Stimulated activated CD8-positive, alpha-beta memory T cell treated with anti-CD3 and anti-CD28 coated beads, Interleukin-4, amount 100 ng/mL, for 1 hour (primary cell): ENCODE measurements around the gene RRN3.
"Not testable (repeated sequence)": the region's sequence is repeated elsewhere in the genome, so short reads cannot be mapped to it uniquely, and the experiment has no call there.

Experiments used
- DNase-seq, 2 donors: peaks; one replicate each; pipeline ENCODE4 v3.0.0-alpha.2; 2020; ENCODE audit warnings: low read depth in 2 of 2, low spot score in 1 of 2

Gene RRN3

GRCh38 chr16:15052747-15053476 is 41.2 kb downstream of the RRN3 start:
- DNase-seq, result no peak

GRCh38 chr16:15051387-15051951 is 42.6 kb downstream of the RRN3 start:
- DNase-seq, result no peak

DNA sequence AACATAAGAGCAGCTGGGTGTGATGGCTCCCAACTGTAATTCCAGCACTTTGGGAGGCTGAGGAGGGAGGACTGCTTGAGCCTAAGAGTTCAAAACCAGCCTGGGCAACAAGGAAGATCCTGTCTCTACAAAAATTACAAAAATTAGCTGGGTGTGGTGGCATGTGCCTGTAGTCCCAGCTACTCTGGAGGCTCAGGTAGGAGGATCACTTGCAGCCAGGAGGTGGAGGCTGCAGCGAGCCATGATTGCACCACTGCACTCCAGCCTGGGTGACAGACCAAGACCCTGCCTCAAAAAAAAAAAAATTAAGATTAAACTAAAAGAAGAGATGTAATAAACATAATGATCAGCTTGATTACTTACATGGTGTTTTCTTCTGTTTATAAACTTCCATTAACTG is 43.6 kb downstream of the RRN3 start:
- DNase-seq, result not testable (repeated sequence)

- no peak for DNase-seq
Measured at GRCh38 chr16:15049581-15050180, 44.4 kb downstream of the RRN3 start.

DNA sequence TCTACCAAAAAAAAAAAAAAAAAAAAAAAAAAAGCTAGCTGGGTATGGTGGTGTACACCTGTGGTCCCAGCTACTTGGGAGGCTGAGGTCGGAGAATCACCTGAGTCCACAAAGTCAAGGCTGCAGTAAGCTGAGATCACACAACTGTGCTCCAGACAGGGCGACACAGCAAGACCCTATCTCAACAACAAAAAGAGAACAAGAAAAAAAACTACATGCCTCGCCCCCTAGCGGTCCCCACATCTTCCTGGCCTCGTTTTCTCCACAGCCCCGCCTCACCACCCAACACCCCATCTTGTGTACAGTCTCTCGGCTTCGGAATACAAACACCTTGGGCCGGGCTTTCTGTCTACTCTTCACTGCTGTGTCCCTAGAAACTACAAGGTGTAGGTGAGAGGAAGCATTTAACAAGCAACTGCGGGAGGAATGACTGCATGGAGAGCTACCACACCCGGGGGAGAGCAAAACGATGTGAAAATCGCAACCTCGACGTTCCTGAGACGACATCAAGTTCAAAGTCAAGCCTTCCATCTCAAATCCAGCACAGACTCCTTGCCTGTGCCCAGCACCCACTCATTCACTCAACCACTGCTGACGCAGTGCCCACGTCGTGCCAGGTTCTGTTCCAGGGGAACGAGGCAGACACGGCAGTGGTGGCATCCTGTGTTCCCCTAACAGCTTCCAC is 47.2 kb downstream of the RRN3 start:
- DNase-seq, result no peak

DNA sequence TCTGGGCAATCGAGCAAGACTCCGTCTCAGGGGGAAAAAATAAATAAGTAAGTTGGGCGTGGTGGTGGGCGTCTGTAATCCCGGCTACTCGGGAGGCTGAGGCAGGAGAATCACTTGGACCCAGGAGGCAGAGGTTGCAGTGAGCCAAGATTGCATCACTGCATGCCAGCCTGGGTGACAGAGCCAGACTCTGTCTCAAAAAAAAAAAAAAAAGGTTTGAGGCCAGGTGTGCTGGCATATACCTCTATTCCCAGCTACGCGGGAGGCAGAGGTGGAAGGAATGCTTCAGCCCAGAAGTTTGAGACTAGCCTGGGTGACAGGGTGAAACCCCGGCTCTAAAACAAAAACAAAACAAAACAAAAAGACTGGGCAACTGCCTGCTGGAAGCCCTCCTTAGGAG is 48.8 kb downstream of the RRN3 start:
- not testable (repeated sequence) for DNase-seq

DNA sequence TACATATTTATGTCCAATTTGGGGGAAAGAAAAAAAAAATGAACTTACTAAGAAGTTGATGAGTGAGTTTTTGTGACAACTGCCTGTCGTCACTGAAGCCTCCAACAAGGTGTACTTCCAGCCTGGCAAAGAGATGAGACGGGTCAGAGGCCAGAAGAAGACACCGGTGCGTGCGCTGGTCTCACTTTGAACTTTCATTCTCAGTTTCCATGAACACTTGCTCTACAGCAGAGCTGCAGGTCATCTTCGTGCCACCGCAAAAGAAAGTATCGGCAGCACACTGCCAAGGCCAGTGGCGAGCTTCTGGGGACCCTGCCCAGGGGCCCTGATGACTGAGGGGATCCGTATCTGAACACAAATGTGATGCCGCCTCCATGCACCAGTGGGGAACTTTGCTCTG is 49.8 kb downstream of the RRN3 start:
- DNase-seq, result no peak

GRCh38 chr16:15043344-15043743 is 50.7 kb downstream of the RRN3 start:
- DNase-seq, result no peak

DNA sequence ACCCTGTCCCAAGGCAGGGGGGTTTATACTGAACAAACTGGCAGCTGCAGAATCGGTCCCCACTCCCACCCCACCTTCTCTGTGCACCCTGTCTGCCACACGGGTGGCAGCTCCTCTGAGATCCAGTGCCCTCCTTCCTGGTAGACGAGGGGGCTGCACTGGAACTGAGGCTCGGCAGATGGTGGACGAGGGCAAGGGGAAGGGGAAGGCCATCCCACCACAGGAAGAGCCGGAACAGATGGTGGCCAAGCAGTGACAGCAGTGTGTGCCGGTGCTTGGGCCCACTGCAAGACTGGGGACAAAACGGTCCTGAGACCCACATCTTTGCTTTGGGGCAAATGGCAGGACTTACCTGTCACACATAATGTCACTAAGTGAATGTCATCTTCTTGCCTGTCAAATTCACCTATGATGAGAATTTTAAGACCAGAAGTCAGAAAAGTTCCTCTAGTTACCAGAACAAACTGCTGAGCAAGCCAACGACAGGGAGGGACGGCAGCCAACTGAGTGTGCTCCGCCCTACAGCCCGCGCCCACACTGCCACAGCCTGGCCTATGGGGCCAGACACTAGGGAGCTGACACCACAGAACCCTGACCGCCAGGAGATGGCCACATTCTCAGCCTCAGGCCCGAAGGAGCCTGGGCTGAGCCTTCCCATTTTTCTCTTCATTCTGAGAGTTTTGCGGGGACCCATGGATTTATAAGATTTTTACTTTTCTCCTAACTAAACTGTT is 52.6 kb downstream of the RRN3 start:
- DNase-seq, result no peak

DNA sequence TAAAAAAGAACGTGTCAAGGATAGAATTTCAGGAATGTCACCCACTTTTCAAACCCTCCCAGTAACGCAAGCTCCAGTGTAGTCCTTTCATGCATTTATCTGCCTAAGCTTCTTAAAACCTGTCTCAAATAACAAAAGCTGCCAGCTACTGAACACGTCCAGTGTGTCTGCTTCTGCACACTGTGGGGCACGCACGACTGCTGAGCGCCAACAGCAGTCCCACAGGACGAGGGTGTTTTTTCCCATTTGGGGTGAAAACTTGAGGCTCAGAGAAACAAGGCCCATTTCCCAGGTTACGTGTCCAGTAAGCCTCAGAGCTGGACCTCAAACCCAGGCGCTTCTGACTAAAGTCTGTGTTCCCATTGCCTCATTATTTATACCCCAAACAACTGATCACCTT is 55.4 kb downstream of the RRN3 start:
- DNase-seq, result no peak

- DNase-seq, result no peak
Measured at GRCh38 chr16:15037745-15038144, 56.3 kb downstream of the RRN3 start.

GRCh38 chr16:15037003-15037402 is 57.1 kb downstream of the RRN3 start:
- no peak for DNase-seq

DNA sequence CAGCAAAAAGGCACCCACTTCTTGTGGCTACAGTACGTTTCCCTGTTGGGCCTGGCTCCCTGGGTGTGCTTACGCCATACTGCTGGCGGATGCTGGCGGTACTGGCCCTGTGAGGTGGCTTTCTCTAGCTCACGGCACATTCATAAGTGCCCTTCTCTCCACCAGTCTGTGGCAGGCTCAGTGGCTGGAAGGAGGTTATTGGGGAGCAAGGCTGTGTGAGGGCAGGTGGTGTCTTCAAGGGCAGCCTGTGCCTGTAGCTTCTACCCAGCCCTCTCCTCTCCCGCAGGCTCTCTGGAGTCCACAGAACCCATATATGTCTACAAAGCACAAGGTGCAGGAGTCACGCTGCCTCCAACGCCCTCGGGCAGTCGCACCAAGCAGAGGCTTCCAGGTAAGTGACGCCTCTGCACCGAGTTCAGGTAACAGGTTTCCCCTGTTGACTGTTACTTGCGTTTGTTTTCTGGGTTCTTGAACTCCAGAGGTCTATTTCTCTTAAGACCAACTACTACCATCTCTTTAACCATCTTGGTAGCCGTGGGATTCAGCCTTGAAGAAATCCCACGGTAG is 58.8 kb downstream of the RRN3 start:
- DNase-seq, result no peak

DNA sequence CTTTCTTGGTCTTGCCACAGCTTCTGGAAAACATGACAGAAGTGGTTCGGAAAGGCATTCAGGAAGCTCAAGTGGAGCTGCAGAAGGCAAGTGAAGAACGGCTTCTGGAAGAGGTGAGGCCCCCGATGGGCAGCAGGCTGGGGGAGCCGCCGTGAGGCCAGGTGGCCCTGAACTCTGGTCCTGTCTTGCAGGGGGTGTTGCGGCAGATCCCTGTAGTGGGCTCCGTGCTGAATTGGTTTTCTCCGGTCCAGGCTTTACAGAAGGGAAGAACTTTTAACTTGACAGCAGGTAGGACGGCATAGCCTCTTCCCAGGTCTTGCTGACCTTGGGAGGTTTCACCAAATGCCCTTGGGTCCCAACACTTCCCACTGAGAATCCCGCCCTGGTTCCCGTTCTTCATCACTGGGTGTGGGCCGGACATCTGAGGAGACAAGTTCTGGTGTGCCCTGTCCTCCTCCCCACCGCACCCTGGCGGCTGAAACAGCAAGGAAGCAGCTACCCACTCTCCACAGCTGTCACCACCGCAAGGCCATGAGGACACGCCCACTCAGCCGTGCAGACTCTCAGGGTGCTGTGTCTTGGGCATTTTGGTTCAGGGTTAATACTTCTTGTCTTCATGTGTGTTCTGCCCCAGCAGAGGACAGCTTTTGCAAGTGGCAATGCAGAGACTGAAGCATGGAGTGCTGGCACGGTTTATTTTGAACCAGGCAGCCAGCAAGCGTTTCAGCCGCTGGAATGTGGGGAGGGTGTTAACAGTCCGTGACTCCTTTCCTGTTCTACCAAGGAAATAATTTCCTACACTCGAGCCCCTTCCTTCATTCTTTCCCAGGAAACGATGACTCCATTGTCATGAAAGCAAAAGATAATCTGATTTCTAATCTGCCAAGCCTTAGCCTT is 59.6 kb downstream of the RRN3 start:
- DNase-seq, result no peak

DNA sequence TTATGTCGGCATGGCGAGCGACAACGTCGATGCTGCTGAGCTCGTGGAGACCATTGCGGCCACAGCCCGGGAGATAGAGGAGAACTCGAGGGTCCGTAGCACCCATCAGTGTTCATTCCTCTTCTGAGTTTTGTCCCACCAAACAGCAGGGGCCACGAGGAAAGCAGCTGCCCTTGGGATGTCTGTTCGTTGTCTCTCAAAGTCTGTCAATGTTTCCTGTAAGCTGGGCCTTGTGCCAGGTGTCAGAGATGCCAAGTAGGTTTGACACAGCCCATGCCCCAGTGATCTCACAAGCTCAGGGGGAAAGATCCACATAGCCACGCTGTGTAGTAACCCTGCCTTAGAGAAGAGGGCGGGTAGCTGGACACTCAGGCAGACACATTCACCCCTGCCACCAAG is 60.8 kb downstream of the RRN3 start:
- DNase-seq, result no peak

DNA sequence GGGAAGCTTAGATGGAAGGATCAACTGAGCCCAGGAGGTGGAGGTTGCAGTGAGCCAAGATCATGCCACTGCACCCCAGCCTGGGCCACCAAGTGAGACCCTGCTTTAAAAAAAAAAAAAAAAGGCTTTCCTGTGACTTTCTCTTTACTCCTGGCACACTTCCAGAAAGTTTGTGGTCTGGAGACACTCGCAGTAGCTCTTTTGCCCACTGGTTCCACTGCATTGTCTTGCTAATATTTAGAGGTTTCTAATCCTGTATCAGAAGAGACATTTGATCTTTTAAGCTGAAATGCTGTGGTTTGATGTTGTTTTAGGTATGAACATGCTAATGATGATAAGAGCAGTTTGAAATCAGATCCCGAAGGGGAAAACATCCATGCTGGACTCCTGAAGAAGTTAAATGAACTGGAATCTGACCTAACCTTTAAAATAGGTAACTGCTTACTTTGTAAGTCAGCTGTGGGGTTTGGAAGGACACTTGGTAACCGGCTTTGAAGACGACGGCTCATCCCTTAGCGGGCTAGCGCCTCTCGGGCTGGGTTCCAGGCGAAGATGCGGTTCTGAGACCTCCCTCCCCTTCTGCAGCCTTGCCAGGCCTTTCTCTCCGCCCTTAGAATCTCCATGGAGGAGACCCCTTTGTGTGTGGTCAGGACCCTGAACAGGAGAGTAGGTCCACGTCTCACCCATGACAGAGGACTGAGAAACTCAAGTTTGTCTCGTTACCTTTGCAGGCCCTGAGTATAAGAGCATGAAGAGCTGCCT is 61.3 kb downstream of the RRN3 start:
- DNase-seq, result no peak

DNA sequence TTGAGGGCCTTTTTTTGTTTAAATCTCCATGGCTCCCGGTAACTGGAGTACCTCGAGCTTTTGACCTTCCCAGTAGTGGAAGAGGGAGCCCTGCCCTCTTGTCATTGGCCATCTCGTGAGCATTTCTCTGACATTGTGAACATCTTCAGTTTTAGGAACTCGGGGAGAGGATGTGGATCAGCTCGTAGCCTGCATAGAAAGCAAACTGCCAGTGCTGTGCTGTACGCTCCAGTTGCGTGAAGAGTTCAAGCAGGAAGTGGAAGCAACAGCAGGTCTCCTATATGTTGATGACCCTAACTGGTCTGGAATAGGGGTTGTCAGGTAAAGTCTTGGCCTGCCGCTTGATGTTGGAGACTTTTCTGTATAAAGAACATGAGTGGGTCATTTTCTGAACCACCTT is 62.5 kb downstream of the RRN3 start:
- no peak for DNase-seq

DNA sequence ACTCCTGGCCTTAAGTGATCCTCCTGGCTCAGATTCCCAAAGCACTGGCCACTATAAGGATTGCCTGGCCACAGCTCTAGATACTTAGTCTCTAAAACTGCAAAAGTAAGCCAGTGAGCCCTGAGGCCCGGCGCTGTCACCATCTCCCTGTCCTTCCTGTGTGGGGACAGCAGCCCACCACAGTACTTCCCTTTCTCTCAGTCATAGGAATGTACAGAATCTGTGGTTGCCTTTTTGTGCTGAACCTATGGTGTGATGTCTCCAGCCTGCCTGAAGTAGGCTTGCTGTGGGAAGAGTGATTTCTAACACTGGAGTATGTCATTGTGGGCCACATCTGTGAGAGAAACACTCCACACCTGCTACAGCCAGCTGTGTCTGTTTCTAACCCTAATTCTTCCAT is 62.9 kb downstream of the RRN3 start:
- DNase-seq, result no peak

GRCh38 chr16:15029749-15030148 is 64.3 kb downstream of the RRN3 start:
- DNase-seq, result not testable (repeated sequence)
